Thyroid gland (tissue), 4 donors: ENCODE data around the gene C19orf85.

ENCODE experiments used
- POLR2A ChIP-seq, 2 donors: fragments of 450-650 bp; IDR thresholded peaks; one replicate each; pipeline ENCODE4 v1.6.1; 2017; ENCODE audit warnings: antibody characterized with exemption in 2 of 2, mild to moderate bottlenecking in 2 of 2, moderate library complexity in 1 of 2
- TF ChIP-seq, protein P1 (sequence below), 6 experiments: fragments of 200-600 bp in 3 of 6; fragments of 450-650 bp in 3 of 6; sonication (generic) in 3 of 6; IDR thresholded peaks; one replicate each; pipeline ENCODE4 v1.5.1; 2016 to 2019; ENCODE audit warnings: antibody characterized with exemption in 6 of 6, mild to moderate bottlenecking in 2 of 6, inconsistent platforms in 1 of 6, moderate library complexity in 1 of 6

DNA sequence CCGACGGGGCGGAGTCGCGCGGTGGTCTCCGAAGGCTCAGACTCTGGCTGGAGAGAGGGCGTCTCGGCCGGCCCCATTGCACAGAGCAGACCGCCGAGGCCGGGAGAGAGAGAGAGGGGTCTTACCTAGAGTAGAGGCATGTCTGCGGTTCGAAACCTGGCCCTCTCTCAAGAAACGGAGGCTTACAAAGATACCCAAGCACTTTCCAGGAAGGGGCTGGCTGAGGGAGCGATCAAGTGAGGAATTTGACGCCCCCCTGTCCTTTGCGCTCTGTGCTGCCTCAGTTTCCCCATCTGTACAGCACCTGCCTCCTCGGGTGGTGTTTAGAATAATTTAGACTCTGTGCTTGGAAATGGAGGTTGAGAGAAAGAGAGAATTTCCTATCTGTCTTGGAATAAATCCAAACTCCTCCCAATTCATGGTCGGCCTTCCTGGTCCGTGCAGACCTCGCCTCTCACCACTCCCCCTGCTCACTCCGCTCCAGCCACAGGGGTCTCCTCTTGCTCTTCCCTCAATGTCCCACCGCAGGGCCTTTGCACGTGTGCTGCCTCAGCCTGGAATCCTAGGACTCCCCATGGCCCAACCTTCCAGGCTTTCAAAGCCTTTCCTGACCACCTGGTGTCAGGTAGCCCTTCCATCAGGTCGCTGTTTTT lies 2.5 kb downstream of the C19orf85 start:
- TF ChIP-seq, protein P1, sequence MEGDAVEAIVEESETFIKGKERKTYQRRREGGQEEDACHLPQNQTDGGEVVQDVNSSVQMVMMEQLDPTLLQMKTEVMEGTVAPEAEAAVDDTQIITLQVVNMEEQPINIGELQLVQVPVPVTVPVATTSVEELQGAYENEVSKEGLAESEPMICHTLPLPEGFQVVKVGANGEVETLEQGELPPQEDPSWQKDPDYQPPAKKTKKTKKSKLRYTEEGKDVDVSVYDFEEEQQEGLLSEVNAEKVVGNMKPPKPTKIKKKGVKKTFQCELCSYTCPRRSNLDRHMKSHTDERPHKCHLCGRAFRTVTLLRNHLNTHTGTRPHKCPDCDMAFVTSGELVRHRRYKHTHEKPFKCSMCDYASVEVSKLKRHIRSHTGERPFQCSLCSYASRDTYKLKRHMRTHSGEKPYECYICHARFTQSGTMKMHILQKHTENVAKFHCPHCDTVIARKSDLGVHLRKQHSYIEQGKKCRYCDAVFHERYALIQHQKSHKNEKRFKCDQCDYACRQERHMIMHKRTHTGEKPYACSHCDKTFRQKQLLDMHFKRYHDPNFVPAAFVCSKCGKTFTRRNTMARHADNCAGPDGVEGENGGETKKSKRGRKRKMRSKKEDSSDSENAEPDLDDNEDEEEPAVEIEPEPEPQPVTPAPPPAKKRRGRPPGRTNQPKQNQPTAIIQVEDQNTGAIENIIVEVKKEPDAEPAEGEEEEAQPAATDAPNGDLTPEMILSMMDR (IDR thresholded peaks at IDR 0.05) = no peak
- TF ChIP-seq POLR2A (IDR thresholded peaks at IDR 0.05) = peak in 1 of 2 donors; percentile 67
